Inflammatory macrophage (primary cell): ENCODE measurements around the gene EP400.

Source experiments
- DNase-seq, 2 donors: peaks; one replicate each; pipeline ENCODE4 v3.0.0-alpha.2; 2020 to 2022

EP400 gene

GRCh38 chr12:131911851-131912477 is 37.8 kb upstream of the EP400 start:
- DNase-seq = no peak

- no peak for DNase-seq
Observed at GRCh38 chr12:131912518-131913274, 37.0 kb upstream of the EP400 start.

- DNase-seq = no peak
Observed at GRCh38 chr12:131913666-131914065, 36.1 kb upstream of the EP400 start.

DNA sequence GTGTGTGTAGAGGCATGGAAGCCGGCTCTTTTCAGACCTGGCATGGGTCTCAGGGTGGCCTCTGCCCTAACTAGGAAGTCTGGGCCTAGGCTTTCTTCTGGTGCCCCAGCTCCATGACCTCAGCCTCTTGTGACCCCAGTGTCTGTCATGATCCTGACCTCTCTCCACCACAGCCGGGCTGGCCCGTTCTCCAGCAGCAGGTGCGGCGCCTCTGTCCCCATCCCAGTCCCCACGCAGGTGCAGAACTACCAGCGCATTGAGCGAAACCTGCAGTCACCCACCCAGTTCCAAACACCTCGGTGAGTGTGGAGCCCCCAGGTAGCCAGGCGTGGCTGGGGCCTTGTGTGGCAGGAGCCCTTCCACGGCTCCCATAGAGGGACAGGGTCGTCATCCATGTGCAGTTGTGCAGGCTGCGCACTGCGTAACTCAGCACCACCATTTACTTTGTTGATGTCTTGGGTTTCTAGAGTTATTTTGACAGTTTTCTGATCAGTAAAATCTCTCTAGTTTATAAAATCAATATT is 35.5 kb upstream of the EP400 start:
- DNase-seq = no peak

DNA sequence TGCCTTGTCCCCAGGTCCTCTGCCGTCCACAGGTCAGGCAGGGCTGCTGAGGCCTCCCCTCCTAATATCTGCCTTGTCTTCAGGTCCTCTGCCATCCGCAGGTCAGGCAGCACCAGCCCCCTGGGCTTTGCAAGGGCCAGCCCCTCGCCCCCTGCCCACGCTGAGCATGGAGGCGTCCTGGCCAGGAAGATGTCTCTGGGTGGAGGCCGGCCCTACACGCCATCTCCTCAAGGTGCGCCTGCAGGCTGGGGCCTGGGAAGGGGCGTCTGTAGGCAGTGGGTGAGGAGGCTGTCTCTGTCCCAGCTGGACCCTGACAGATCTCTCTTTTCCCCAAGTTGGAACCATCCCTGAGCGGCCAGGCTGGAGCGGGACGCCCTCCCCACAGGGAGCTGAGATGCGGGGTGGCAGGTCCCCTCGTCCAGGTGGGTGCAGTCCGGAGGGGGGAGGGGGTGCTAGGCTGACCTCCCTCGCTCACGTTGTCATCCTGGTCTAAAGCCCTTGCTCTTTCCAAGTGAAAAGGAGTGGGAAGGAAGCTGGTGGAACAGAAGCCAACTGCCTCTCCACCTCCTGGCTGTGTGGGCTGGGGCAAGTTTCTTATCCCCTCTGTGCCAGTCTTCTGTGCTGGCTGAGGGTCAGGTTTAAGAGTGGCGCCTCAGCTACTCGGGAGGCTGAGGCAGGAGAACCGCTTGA is 34.6 kb upstream of the EP400 start:
- DNase-seq = no peak

- no peak for DNase-seq
Observed at GRCh38 chr12:131915823-131916222, 33.9 kb upstream of the EP400 start.

DNA sequence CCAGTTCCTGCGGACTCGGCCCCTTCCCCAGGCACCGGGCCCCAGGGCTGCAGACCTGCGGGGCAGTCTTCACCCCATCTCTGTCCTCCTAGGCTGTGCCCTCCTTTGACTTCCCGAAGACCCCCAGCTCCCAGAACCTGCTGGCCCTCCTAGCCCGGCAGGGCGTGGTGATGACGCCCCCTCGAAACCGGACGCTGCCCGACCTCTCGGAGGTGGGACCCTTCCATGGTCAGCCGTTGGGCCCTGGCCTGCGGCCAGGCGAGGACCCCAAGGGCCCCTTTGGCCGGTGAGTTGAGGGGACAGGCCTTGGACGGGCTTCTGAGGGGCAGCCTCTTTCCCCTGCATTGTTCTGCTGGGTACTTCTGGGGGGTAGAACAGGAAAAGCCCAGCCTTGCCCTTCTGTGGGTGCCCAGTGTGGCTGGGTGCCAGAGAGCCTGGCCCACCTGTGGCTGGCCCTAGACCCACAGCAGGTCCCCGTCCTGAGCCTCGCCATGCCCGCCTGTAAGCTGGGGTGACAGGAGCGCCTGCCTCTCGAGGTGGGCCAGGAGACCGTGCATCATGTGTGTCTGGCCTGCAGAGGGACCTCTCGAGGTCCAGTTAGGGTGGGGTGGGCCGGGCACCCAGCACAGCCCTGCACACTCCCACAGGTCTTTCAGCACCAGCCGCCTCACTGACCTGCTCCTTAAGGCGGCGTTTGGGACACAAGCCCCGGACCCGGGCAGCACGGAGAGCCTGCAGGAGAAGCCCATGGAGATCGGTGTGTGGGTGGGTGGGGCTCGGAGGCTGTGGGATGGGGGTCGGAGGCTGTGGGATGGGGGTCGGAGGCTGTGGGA is 33.2 kb upstream of the EP400 start:
- no peak for DNase-seq

DNA sequence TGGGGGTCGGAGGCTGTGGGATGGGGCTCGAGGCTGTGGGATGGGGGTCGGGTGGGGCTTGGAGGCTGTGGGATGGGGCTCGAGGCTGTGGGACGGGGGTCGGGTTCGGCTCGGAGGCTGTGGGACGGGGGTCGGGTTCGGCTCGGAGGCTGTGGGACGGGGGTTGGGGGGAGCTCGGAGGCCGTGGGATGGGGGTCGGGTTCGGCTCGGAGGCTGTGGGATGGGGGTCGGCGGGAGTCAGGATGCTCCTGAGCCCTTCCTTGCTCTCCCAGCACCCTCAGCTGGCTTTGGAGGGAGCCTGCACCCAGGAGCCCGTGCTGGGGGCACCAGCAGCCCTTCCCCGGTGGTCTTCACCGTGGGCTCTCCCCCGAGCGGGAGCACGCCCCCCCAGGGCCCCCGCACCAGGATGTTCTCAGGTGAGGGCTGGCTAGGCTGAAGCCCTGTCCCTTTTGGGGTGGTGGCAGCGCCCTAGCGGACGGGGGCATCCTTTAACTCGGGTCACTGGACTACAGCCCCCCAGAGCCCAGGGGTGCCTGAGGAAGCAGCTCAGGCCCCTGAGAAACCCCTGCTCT is 32.5 kb upstream of the EP400 start:
- no peak for DNase-seq

- no peak for DNase-seq
Observed at GRCh38 chr12:131917711-131918306, 31.9 kb upstream of the EP400 start.

DNA sequence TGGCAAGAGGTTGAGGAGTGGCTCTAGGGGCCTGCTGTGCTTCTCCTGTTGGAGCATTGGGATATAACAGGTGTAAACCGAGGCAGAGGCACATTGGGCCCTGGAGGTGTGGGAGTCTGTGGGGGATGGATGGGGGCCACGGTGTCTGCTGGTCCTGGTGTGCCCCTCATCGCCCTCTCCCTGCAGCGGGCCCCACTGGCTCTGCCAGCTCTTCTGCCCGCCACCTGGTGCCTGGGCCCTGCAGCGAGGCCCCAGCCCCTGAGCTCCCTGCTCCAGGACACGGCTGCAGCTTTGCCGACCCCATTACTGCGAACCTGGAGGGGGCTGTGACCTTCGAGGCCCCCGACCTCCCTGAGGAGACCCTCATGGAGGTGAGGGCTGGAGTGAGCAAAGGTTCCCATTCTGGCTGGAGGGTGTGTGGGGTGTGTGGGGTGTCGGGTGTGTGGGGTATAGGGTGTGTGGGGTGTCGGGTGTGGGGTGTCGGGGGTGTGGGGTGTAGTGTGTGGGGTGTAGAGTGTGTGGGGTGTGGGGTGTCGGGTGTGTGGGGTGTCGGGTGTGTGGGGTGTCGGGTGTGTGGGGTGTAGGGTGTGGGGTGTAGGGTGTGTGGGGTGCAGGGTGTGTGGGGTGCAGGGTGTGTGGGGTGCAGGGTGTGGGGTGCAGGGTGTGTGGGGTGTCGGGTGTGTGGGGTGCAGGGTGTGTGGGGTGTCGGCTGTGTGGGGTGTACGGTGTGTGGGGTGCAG is 31.3 kb upstream of the EP400 start:
- DNase-seq = no peak

GRCh38 chr12:131919051-131919347 is 30.7 kb upstream of the EP400 start:
- no peak for DNase-seq

GRCh38 chr12:131919366-131920156 is 30.2 kb upstream of the EP400 start:
- DNase-seq = no peak

DNA sequence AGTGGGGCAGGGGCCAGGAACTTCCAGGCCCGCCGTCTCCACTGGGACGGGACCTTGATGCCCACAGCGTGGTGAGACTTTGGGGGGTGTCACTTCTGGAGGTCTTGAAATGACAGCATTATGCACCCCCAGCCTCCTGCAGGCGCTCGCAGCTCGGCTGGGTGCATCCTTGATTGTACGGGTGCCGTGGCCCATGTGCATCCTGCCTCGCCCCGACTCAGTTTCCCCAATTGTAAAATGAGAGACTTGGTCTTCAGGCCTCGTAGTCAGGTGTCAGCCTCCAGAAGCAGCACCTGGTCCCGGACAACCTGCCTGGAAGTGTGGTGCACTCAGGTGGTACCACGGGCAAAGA is 29.6 kb upstream of the EP400 start:
- no peak for DNase-seq

DNA sequence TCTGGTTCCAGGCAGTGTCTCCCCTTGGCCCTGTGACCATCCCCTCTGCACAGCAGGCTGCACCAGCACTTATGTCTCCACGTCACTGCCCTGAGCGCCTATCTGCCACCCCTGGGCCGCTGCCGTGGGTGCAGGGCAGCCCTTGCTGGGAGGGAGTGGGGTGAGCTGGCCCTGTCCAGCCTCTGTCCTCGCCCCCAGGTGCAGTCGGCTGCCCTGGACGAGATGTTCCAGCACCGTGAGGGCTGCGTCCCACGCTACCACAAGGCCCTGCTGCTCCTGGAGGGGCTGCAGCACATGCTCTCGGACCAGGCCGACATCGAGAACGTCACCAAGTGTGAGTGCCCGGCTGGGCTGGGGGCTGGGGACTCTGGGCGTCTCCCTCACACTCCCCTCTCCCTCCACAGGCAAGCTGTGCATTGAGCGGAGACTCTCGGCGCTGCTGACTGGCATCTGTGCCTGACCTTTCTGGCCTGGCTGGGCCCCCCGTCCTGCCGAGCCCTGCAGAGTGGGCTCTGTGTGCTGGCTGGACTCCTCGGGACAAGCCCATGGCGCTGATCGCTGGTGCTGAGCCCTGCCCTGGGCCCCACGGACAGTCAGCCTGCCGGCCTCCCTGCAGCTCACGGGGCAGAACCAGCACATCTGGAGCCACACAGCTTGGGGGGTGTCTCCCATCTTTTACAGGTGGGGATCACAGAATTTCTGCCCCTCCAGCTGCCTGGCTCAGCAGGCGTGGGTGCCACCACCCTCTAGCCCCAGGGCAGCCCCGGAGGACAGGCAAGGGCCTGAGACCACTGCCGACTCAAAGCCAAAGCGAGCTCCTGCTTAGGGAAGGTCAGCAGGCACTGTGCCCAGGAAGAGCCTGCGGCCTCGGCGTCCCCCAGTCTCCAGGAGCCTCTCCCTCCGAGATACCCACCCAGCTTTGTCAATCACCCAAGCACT is 28.6 kb upstream of the EP400 start:
- no peak for DNase-seq

DNA sequence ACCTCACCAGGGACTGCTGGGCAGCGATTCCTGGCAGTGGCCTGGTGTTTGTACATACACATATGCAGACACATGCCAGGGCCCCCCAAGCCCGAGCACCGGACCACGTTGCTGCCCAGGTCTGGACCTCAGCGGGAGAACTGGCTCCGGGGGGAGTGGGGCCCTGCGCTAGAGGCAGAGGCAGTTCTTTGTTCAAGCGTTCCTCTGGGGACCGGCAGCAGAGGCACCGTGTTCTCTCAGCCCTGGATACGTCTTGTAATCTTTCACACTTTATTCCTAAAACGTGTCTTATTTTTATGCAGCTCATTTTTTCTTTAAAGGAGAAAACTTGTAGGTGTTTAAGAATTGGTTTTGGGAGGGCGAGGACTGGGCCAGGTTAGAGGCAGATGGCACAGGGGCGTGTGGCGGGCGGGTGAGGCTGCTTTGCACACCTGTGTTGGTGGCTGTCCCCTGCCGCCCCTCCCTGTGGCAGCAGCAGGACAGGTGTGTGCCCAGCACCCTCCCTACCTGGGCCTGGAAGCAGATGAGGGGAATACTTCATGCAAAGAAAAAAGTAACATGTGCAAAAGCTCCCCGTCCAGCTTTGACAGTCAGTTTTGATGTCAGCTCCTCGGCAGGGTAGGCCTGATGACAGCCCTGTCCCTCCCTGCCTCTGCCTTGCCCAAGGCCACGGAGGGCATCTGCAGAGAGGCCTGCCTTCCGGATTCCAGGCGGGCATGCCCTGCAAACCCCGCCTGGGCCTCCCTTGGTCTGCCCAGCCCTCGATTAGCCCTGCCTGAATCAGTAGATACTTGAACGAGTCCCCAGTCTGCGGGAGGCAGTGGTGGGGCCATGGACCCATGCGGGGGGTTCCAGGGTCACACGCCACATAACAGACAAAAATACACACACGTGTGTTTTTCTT is 27.6 kb upstream of the EP400 start:
- no peak for DNase-seq

- no peak for DNase-seq
Observed at GRCh38 chr12:131922772-131923171, 27.0 kb upstream of the EP400 start.

- DNase-seq = no peak
Observed at GRCh38 chr12:131923260-131923659, 26.5 kb upstream of the EP400 start.
